HEK293T (cell line): ENCODE measurements around the gene SUGT1.

ENCODE experiments used
- CTCF ChIA-PET: fragments of 350-600 bp; formaldehyde crosslinking; extraction: SDS; loops from one replicate; lab custom pipeline; 2021; ENCODE audit warnings: antibody characterized with exemption, inconsistent platforms; lab: Yijun Ruan, JAX
- POLR2A ChIA-PET: fragments of 350-600 bp; formaldehyde crosslinking; extraction: SDS; loops from one replicate; lab custom pipeline; 2020; ENCODE audit warnings: antibody characterized with exemption, inconsistent platforms; lab: Yijun Ruan, JAX
- DNase-seq: peaks from one replicate; pipeline ENCODE4 v3.0.0; 2012; ENCODE audit warnings: mixed read lengths; ENCODE audit errors: extremely low spot score
- ARNT ChIP-seq: fragments of 450-650 bp; IDR thresholded peaks from 2 replicates; pipeline ENCODE4 v1.6.1; 2017; ENCODE audit warnings: mild to moderate bottlenecking
- BHLHE40 ChIP-seq: fragments of 450-650 bp; IDR thresholded peaks from 2 replicates; pipeline ENCODE4 v1.6.1; 2016; ENCODE audit warnings: mild to moderate bottlenecking, moderate library complexity, borderline replicate concordance
- CTBP1 ChIP-seq: fragments of 450-650 bp; IDR thresholded peaks from 2 replicates; pipeline ENCODE4 v1.6.1; 2016; ENCODE audit warnings: borderline replicate concordance
- ELF4 ChIP-seq: fragments of 450-650 bp; IDR thresholded peaks from 2 replicates; pipeline ENCODE4 v1.6.1; 2017; ENCODE audit warnings: antibody characterized with exemption
- FOXA1 ChIP-seq: fragments of 450-650 bp; IDR thresholded peaks from 2 replicates; pipeline ENCODE4 v1.6.1; 2016; ENCODE audit warnings: mild to moderate bottlenecking
- FOXK2 ChIP-seq: fragments of 450-650 bp; IDR thresholded peaks from 2 replicates; pipeline ENCODE4 v1.6.1; 2016; ENCODE audit warnings: mild to moderate bottlenecking
- FOXM1 ChIP-seq: fragments of 450-650 bp; IDR thresholded peaks from 2 replicates; pipeline ENCODE4 v1.6.1; 2017; ENCODE audit warnings: mild to moderate bottlenecking, borderline replicate concordance
- HDGF ChIP-seq: fragments of 450-650 bp; IDR thresholded peaks from 2 replicates; pipeline ENCODE4 v1.6.1; 2017; ENCODE audit warnings: antibody characterized with exemption, borderline replicate concordance
- L3MBTL2 ChIP-seq: fragments of 450-650 bp; conservative IDR thresholded peaks from 2 replicates; pipeline ENCODE4 v1.6.1; 2016; ENCODE audit warnings: mild to moderate bottlenecking
- LEF1 ChIP-seq: fragments of 450-650 bp; IDR thresholded peaks from 2 replicates; pipeline ENCODE4 v1.6.1; 2017; ENCODE audit warnings: mild to moderate bottlenecking, borderline replicate concordance
- NFRKB ChIP-seq: fragments of 450-650 bp; IDR thresholded peaks from 2 replicates; pipeline ENCODE4 v1.6.1; 2016; ENCODE audit warnings: mild to moderate bottlenecking, moderate library complexity
- PKNOX1 ChIP-seq: fragments of 450-650 bp; IDR thresholded peaks from 2 replicates; pipeline ENCODE4 v1.6.1; 2016
- SP1 ChIP-seq: fragments of 450-650 bp; IDR thresholded peaks from 2 replicates; pipeline ENCODE4 v1.6.1; 2017
- SUZ12 ChIP-seq: fragments of 450-650 bp; IDR thresholded peaks from 2 replicates; pipeline ENCODE4 v1.6.1; 2016; ENCODE audit warnings: mild to moderate bottlenecking
- ZNF384 ChIP-seq: fragments of 450-650 bp; IDR thresholded peaks from 2 replicates; pipeline ENCODE4 v1.6.1; 2016

Gene SUGT1

GRCh38 chr13:52650731-52651130 lies 1.9 kb upstream of the SUGT1 start:
- TF ChIP-seq SUZ12 (no peak), FOXK2 (no peak), L3MBTL2 (no peak), ELF4 (no peak), BHLHE40 (no peak), PKNOX1 (no peak), ZNF384 (no peak)
- CTCF ChIA-PET = no interaction called here
- POLR2A ChIA-PET = no interaction called here
- no peak for DNase-seq

- ChIA-PET POLR2A (interaction anchor here (1.0 to 2.8 kb wide), 7 partner anchors 10 to 194 kb away, joined by 3 to 35 read pairs (median 5); partner anchors contain the start of gene HNRNPA1L2), CTCF (interaction anchor here (0.6 to 1.8 kb wide), 2 partner anchors 200 to 378 kb away, joined by 3 to 5 read pairs; no protein-coding TSS in a partner anchor)
- DNase-seq = no peak
- TF ChIP-seq PKNOX1 = no peak
- TF ChIP-seq FOXK2 = no peak
- no peak for TF ChIP-seq ARNT
These were observed 790 bp upstream of the SUGT1 start for GRCh38 chr13:52651897-52652195.

GRCh38 chr13:52652980-52653303 lies 306 bp downstream of the SUGT1 start:
- ChIA-PET POLR2A (interaction anchor here (0.5 to 2.8 kb wide), 13 partner anchors 9 to 201 kb away, joined by 3 to 35 read pairs (median 4); partner anchors contain the start of gene HNRNPA1L2), CTCF (interaction anchor here (0.6 to 1.8 kb wide), 5 partner anchors 12 to 500 kb away, joined by 3 to 5 read pairs (median 4); no protein-coding TSS in a partner anchor)
- TF ChIP-seq FOXM1 (no peak), BHLHE40 (no peak), SP1 (no peak), SUZ12 (no peak)
- peak; percentile 26 for DNase-seq

GRCh38 chr13:52659340-52659739 lies 6.7 kb downstream of the SUGT1 start:
- ChIA-PET CTCF (no interaction called here), POLR2A (no interaction called here)
- TF ChIP-seq BHLHE40 = no peak
- no peak for DNase-seq

GRCh38 chr13:52664272-52664671 lies 11.6 kb downstream of the SUGT1 start:
- TF ChIP-seq CTBP1 (no peak), LEF1 (no peak), ZNF384 (no peak), PKNOX1 (no peak), SP1 (no peak)
- DNase-seq = no peak
- ChIA-PET POLR2A (interaction anchor here (1.3 kb wide), 1 partner anchor 12 kb away, joined by 3 read pairs; the partner anchor contains the start of gene SUGT1), CTCF (interaction anchor here (1.1 to 1.7 kb wide), 2 partner anchors 139 to 145 kb away, joined by 5 to 12 read pairs; no protein-coding TSS in a partner anchor)

GRCh38 chr13:52665325-52665724 lies 12.7 kb downstream of the SUGT1 start:
- ChIA-PET POLR2A (interaction anchor here (1.5 kb wide), 1 partner anchor 13 kb away, joined by 4 read pairs; the partner anchor contains the start of gene SUGT1), CTCF (interaction anchor here (0.7 to 1.7 kb wide), 7 partner anchors 9 to 404 kb away, joined by 3 to 12 read pairs (median 3); partner anchors contain the start of gene SUGT1)
- TF ChIP-seq ARNT = no peak
- TF ChIP-seq ZNF384 = peak; percentile 64
- DNase-seq = no peak

- TF ChIP-seq SUZ12 (no peak), LEF1 (no peak), ELF4 (no peak), NFRKB (no peak), FOXK2 (no peak), HDGF (no peak), ARNT (no peak), FOXM1 (no peak), SP1 (no peak), FOXA1 (no peak), CTBP1 (no peak)
- POLR2A ChIA-PET = no interaction called here
- CTCF ChIA-PET = no interaction called here
- DNase-seq = no peak
These were observed 17.0 kb downstream of the SUGT1 start for GRCh38 chr13:52669677-52670076.

- ChIA-PET POLR2A (no interaction called here), CTCF (no interaction called here)
- no peak for TF ChIP-seq LEF1
- DNase-seq = no peak
These were observed 18.1 kb downstream of the SUGT1 start for GRCh38 chr13:52670726-52671125.
